ENCODE results near the gene PEAK1.
A peak's percentile ranks its signal among the peaks of the same experiment; 100 is the strongest.
"Not testable (repeated sequence)": the region's sequence is repeated elsewhere in the genome, so short reads cannot be mapped to it uniquely, and the experiment has no call there.

The PEAK1 gene

DNA sequence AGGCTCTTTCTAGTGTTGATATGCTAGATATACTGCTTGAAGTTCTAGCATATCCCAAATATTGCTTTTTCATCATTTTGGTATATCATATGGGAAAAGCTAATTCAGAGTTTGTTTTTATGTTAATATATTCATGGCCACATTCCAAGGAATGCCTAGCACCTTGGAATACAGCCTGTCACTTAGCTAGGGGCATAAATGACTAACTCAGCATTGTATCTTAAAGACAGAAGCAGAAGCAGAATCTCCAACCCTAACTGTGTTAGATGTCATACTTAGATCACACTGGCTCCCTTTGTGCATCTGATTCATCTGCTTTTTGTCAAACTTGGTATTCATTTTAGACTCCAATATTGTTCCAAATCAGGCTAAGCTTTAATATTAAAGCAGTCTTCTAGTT, 218.2 kb downstream of the PEAK1 start:
- no peak overlapping the region for H3K4me3 ChIP-seq (ENCODE audit: low read length)
- TF ChIP-seq ZNF274 (IDR thresholded peaks at IDR 0.05; ENCODE audit: low read depth, low read length), result no peak

GRCh38 chr15:77196381-77196780, 223.5 kb downstream of the PEAK1 start:
- TF ChIP-seq ZNF274 (IDR thresholded peaks at IDR 0.05; ENCODE audit: low read depth, low read length), result no peak
- H3K4me3 ChIP-seq (ENCODE audit: low read length), result no peak overlapping the region

DNA sequence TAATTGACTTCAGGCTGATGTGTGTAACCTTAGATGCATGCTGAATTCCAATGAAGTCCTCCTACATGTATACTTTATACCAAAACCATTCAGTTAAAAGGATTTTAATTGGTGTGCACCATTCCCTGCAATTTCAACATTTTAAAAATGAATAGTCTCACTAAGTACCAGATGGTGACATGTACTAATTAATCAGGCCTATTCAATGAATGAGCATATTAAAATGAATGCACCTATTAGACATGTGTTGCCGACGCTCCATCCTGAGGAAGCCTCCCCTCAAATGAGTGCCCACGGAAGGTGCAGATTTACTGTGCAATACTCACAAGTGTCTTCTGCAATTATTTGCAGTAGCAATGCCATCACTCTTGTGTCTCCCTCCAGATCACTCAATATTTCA, 224.3 kb downstream of the PEAK1 start:
- no peak for TF ChIP-seq ZNF274 (IDR thresholded peaks at IDR 0.05; ENCODE audit: low read depth, low read length)
- H3K4me3 ChIP-seq (ENCODE audit: low read length), result no peak overlapping the region

GRCh38 chr15:77192451-77192850, 227.5 kb downstream of the PEAK1 start:
- TF ChIP-seq ZNF274 (IDR thresholded peaks at IDR 0.05; ENCODE audit: low read depth, low read length), result no peak
- H3K4me3 ChIP-seq (ENCODE audit: low read length), result no peak overlapping the region

DNA sequence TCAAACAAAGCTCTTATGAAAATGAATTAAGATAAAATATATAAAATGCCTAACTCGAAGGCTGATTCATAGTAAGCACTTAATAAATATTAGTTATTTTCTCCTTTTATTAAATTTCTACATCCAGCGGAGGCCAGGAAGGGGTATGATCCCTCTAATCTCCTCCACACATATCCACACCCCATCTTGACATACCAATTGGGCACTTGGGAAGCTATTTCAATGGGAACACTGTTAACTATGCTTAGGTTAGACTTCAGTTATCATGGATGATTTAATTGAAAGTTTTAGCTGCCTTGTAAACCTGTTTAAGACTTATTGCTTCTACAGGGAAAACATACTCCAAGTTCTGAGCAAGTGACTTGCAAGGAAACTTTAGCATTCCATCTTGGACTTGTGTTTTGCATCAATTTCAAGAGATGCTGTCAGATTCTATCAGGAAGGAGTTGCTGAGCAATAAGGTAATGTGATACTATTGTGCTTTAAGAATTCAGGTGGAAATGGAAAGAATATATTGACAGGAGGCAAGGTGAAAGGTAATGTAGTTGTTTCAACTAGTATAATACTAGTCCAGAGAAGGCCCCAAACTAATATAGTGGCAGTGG, 228.6 kb downstream of the PEAK1 start:
- TF ChIP-seq ZNF274 (IDR thresholded peaks at IDR 0.05; ENCODE audit: low read depth, low read length), result no peak
- no peak overlapping the region for H3K4me3 ChIP-seq (ENCODE audit: low read length)

DNA sequence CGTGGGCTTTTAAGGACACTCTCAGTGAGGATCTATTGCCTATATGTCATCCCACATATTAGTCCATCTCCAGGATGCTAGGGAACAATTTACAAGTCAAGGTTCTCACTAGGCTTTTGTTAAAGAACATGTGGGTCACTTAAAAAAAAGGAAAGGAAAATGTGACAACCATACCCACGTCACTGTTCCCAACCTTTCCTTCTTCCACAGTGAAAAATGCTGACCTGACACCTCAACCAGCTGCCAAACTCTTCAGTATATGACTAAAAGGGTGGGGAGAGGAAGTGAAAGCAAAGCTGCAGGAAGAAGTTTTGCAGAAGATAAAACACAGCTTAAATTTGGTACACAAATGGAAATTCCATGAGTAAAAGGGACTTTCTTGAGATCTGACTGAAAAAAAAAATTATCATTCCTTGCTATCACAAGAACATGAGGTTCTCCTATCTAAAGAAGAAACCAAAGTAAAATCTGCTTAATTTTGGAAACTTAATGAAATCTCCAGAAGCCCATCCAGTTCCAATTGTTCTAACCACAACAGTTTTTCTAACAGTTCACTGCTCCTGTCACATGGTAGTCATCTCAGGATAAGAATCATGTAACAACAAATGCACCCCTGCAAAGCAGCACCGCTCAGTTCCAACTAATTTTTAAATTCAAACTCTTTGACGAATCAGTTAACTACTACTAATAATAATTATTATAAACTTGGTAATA, 232.0 kb downstream of the PEAK1 start:
- peak overlapping the region; percentile 39; the same call in 1 of the 2 replicates for H3K4me3 ChIP-seq (ENCODE audit: low read length)
- TF ChIP-seq ZNF274 (IDR thresholded peaks at IDR 0.05; ENCODE audit: low read depth, low read length), result no peak

DNA sequence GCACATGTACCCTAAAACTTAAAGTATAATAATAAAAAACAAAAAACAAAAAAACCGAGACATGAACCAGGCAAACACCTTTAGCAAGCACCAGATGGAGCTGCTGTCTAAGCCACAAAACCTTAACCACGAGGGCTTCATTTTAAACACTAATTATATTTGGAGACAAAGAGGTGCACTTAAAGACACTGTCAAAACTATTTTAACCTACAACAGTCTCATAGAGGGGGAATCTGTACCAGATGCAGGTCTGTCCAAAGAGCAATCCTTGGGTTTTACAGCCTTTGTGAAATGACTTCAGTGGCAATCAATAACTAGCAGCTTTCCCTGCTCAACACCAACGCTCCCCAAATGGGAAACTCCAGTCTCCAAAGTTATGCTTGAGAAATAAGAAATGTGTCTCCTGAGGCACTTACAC, 233.3 kb downstream of the PEAK1 start:
- H3K4me3 ChIP-seq (ENCODE audit: low read length), result no peak overlapping the region
- no peak for TF ChIP-seq ZNF274 (IDR thresholded peaks at IDR 0.05; ENCODE audit: low read depth, low read length)

- no peak overlapping the region for H3K4me3 ChIP-seq (ENCODE audit: low read length)
- no peak for TF ChIP-seq ZNF274 (IDR thresholded peaks at IDR 0.05; ENCODE audit: low read depth, low read length)
These were observed 234.6 kb downstream of the PEAK1 start for GRCh38 chr15:77185242-77185785.

- H3K4me3 ChIP-seq (ENCODE audit: low read length), result not testable (repeated sequence)
These were observed 235.6 kb downstream of the PEAK1 start for GRCh38 chr15:77184352-77184751.

DNA sequence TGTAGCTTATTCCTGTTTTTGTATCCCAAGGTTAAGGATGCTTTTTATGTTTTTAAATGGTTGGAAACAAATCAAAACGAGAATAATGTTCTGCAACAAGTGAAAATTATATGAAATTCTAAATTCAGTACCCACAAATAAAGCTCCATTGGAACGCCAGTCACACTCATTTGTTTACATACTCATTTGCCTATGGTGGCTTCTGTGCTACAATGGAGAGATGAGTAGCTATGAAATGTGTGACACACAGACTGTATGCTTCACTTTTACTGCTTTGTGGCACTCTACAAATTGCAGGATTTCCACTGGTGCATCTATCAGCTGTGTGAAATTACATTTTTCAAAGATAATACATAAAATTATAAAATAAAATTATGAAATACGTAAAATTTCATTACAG, 236.8 kb downstream of the PEAK1 start:
- TF ChIP-seq ZNF274 (IDR thresholded peaks at IDR 0.05; ENCODE audit: low read depth, low read length), result no peak

GRCh38 chr15:77181305-77182074, 238.4 kb downstream of the PEAK1 start:
- peak overlapping the region; percentile 44; the same call in 1 of the 2 replicates for H3K4me3 ChIP-seq (ENCODE audit: low read length)
- TF ChIP-seq ZNF274 (IDR thresholded peaks at IDR 0.05; ENCODE audit: low read depth, low read length), result no peak

More for the DNA sequence above, 236.8 kb downstream of the PEAK1 start:
- no peak overlapping the region for H3K4me3 ChIP-seq (ENCODE audit: low read length)

GRCh38 chr15:77180757-77181156, 239.1 kb downstream of the PEAK1 start:
- H3K4me3 ChIP-seq (ENCODE audit: low read length), result peak overlapping the region; percentile 44; the same call in 1 of the 2 replicates
- TF ChIP-seq ZNF274 (IDR thresholded peaks at IDR 0.05; ENCODE audit: low read depth, low read length), result no peak

DNA sequence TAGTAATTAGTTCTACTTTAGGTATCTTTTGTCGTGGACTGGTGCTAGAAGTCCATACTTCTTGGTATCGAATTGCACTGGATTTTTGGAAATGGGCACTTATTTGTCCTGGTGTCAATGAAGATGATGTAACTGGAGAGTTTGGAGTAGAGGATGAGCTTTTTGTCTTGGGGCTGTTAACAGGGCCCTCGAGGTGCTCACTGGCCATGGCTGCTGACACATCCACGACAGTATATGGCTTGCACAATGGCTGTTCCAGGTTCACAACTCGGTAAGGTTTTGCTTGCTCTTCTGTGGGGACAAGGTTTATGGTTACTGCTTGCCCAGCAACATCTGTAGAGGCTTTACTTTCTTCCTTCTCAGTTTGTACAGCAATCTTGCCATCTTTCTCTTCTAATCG, 239.6 kb downstream of the PEAK1 start:
- TF ChIP-seq ZNF274 (IDR thresholded peaks at IDR 0.05; ENCODE audit: low read depth, low read length), result no peak
- no peak overlapping the region; the same call in 1 of the 2 replicates for H3K4me3 ChIP-seq (ENCODE audit: low read length)

GRCh38 chr15:77179541-77179998, 240.3 kb downstream of the PEAK1 start:
- no peak for TF ChIP-seq ZNF274 (IDR thresholded peaks at IDR 0.05; ENCODE audit: low read depth, low read length)
- H3K4me3 ChIP-seq (ENCODE audit: low read length), result no peak overlapping the region

Data from GM08714 (cell line).